Suppressor macrophage treated with lipopolysaccharide for 4 hours (primary cell): ENCODE data around the gene ERC1.

ENCODE experiments used
- DNase-seq: peaks from one replicate; pipeline ENCODE4 v3.0.0-alpha.2; 2020

The ERC1 gene

GRCh38 chr12:1525858-1526257 lies 534.8 kb downstream of the ERC1 start:
- DNase-seq = no peak

GRCh38 chr12:1527789-1528188 lies 536.8 kb downstream of the ERC1 start:
- DNase-seq = no peak

- DNase-seq = no peak
Observed at GRCh38 chr12:1528791-1529190, 537.8 kb downstream of the ERC1 start.

- no peak for DNase-seq
Observed at GRCh38 chr12:1529228-1529861, 538.3 kb downstream of the ERC1 start.

- no peak for DNase-seq
Observed at GRCh38 chr12:1529862-1530591, 539.0 kb downstream of the ERC1 start.

- DNase-seq = no peak
Observed at GRCh38 chr12:1530592-1531152, 539.6 kb downstream of the ERC1 start.

DNA sequence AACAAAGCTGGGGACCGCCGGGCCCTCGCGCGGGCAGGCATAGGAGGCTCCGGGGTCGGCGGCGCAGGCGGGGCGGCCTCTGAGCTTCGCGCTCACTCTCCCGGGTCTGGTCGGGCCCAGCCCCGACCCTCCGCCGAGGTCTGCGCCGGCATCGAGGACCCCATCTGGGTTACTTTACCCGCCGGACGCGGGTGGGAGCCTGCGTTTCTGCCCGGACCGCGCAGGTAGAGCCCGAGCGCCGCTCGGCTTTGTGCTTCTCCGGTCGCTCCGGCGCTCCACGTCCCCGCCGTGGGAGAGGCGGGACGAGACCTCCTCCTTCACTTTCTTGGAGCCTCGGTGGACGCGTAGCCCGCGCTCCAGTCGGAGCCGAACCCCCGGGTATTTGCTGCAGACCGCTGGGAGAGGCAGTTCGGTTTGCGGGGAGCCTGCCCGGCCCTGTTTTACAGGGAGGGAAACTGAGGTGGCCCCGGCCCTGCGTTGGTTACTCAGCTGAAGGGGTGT lies 540.2 kb downstream of the ERC1 start:
- DNase-seq = no peak

- no peak for DNase-seq
Observed at GRCh38 chr12:1531654-1532374, 540.8 kb downstream of the ERC1 start.

DNA sequence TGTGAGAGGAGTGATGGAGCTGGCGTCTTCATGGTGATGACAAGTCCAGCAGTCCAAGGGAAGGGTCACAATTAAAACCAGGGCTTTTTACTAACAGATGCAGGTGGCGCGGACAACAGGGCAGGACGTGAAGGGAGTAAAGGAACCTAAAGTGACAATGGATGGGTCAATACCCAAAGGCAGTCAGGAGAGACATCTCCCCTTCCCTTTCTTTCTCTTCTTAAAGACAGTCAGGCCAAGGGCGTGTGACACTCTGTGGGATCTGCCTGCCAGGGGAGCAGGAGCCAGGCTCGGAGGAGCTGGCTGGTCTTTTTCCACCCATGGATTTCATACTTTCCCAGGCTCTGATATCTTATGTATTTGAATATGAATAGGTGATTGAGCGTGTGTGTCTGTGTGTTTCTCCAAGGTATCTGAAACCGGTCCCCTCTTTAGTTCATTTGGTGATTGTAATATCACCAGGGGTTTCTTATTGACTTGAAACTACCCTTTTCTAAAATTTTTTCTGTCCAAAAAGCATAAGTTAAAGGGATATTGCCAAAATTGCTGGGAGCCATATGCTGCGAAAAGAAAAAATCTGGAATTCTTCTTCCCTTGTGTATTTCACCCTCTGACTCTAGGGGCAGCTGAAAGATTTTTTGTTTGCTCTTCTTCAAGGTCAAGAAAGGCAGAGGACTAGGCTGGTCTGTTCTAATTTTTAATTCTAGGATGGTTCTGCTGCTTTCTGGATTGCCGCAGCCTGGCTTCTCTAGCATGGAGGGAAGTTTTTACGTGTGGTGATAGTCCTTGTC lies 541.5 kb downstream of the ERC1 start:
- no peak for DNase-seq

DNA sequence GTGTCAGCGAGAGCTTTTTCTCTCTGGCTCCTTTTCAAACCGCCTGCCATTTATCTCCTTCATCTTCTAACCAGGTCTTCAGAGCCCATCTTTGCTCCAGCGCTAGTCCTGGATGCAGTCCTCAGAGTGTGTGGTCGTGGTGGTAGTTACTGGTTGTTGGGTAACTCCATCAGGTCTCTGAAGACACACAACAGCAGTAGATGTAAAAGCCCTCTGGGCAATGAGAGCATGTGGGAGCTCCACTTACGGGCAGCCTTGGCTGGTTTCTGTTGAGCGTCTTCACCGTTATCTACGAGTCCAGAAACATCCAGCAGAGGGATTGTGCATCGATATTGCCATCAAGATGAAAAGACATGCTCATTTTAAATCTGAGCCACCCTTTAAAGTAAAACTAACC lies 542.2 kb downstream of the ERC1 start:
- DNase-seq = peak; percentile 28

GRCh38 chr12:1533602-1534304 lies 542.7 kb downstream of the ERC1 start:
- DNase-seq = no peak

DNA sequence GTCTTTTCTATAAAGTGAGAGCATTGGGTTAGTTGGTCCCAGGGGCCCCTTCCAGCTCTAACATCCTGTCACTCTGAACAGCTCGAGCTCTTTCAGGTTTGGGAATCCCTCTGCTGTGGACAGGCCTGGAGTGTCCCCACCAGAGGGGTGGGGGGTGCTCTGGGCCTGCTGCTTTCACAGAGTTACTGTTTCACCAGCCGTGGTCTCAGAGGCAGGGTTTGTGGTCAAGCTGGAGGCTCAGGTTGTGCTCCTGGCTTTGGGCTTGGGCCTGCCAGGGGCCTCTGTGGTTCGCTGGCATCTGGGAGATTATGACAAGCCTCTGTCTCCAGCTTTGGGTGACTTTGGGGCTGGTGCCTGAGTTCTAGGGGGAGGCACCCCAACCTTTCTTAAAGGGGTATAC lies 543.7 kb downstream of the ERC1 start:
- DNase-seq = no peak

GRCh38 chr12:1536817-1537216 lies 545.8 kb downstream of the ERC1 start:
- DNase-seq = no peak

GRCh38 chr12:1539135-1539534 lies 548.1 kb downstream of the ERC1 start:
- DNase-seq = no peak

GRCh38 chr12:1540690-1541089 lies 549.7 kb downstream of the ERC1 start:
- no peak for DNase-seq

- no peak for DNase-seq
Observed at GRCh38 chr12:1542599-1542998, 551.6 kb downstream of the ERC1 start.

DNA sequence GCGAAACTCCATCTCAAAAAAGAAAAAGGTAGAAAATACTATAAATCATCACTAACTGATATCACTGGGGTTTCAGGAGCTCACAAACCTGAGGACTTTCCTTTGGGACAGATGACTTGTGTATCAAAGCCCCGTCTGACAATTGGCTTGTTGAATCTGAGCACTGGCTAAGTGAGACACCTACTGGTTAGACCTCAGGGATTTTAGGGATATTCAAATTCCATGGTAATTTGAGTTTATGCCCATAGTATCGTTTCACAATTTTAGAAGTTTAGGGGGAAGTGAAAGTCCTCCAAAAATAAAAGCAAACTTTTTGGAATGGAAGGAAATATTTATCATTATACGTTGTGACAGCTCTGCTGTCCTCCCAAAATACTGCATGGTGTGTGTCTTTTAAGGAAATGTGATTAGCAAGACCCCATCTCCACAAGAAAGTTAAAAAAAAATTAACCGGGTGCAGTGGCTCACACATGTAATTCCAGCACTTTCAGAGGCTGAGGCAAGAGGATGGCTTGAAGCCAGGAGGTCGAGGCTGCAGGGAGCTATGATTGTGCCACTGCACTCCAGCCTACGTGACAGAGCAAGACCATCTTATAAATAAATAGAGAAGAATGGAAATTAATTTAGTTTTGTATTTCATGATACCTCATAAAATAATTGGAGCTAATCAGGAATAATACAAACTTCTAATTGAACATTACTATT lies 554.1 kb downstream of the ERC1 start:
- peak; percentile 79 for DNase-seq
